HG03103 (cell line): Measurements from ENCODE around the gene GBE1.

ENCODE experiments used
- ATAC-seq: cut with Tn5 transposase; IDR thresholded peaks from one replicate; pipeline ENCODE4 v1.9.1; 2021; ENCODE audit warnings: low read depth; ENCODE audit not compliant: unreplicated experiment

GBE1 gene

DNA sequence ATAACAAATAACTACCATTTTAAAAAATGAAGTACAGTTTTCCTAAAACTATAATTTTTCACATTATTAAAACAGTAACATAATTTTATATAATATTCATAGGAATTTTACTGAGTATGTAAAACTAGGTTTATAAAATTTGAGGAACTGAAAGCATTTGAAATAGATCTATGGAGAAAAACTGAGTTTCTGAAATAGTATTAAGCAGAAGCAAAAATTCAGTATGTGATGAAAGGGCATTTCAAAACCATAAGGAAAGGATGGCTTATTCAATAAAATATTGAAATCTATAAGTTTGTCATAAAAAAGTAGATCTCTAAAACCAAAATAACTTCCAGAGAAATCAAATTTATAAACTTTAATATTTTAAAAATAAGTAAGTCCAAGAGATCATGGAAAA lies 53.4 kb downstream of the GBE1 start:
- no peak for ATAC-seq

DNA sequence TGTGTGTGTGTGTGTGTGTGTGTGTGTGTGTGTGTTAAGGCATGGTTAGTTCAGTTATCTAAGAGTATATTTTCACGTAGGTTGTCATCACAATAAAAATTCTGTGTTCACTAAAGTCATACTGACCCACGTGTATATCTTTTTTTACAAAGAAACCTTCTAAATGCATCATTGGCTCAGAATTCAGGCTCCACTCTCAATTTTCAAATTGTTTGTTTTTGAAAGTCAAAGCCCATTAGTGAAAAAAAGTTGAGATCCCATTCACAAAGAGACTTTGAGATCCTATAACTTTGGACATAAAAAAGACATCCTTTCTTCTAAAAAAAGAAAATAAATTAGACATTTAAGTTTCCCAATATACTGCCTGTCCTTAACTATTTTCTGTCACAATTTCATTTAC lies 59.3 kb downstream of the GBE1 start:
- ATAC-seq, result no peak

DNA sequence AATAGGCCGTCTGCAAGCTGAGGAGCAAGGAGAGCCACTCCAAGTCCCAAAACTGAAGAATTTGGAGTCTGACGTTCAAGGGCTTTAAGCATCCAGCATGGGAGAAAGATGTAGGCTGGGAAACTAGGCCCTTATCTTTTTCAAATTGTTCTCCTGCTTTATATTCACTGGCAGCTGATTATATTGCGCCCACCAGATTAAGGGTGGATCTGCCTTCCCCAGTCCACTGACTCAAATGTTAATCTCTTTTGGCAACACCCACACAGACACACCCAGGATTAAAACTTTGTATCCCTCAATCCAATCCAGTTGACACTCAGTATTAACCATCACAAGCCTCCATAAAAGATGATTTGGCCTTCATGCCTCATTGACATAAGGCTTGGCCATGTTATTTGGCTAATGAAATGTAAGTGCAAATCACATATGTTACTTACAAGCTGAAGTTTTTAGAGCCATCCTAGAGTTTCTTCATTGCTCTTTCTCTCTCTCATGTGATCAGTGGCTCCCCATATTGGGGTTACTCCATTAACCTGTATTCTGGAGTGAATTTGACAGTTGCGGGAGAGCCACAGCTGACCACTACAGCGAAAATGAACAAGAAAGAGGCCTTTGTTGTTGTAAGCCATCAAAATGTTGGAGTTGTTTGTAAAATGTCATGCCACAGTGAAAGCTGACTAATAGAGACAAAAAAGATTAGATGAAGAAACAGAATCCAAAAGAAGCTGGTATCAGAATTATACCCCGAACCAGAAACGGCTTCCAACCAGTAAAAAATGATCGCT lies 61.7 kb downstream of the GBE1 start:
- ATAC-seq, result no peak

DNA sequence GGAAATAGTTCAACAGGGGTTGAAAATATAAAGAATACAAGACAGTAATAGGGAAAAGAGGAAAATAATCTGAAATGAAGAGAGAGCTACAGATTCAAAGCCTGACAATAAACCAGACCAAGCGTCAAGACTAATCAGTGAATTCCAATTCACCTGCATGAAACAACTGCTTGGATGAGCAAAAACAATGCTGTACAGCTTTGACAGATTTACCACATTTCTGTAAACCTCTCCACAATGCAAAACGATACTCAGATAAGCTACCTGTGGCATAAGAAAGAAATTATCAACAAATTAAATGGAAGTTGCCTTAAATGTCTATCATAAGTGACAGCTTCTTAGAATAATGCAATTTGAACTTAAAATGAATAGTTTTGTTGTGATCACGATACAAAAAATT lies 65.4 kb downstream of the GBE1 start:
- no peak for ATAC-seq

DNA sequence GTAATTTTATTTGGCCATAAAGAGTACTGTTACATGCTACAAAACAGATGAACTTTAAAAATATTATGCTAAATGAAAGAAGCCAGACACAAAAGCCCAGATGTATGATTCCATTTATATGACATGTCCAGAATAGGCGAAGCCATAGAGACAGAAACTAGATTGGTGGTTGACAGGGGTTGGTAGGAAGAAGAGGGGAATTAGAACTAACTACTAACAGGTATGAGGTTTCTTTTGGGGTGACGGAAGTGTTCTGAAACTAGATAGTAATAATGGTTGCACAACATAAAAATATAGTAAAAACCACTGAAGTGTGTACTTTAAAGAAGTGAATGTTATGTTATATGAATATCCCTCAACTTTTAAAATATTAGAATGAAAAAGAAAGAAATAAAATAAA lies 66.1 kb downstream of the GBE1 start:
- no peak for ATAC-seq

DNA sequence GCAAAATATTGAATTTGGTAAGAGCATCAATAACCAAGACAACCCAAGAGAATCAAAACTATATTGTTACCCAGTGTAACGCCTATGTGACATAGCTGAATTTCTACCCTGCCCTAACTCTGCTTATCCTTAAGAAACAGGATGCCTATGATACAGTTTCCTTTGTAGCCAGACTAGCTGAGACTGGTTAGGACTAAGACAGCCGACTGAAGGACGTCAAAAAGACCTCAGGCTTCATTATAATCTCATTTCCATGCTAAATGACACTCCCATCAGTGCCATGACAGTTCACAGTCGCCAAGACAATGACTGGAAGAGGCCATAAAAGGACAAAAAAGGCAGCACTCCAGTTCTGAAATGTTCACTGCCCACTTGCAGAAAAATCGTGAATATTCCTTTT lies 66.8 kb downstream of the GBE1 start:
- no peak for ATAC-seq

DNA sequence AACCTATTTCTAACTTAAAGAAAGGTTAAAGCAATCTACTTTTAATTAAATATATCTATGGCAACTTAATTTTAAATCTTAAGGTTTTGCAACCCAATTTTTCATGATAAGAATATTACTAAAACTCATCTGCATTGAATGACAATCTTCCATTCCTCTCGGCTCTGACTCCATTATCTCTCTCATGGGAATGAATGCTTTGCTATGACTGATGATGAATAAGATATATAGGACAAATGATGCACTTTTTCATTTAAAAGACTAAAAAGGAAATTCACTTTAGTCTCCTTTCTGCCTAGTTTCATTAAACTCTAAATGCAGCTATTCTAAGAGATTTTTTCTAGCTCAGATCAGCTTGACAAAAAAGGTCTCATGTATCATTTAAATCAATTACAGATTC lies 68.7 kb downstream of the GBE1 start:
- ATAC-seq, result no peak

DNA sequence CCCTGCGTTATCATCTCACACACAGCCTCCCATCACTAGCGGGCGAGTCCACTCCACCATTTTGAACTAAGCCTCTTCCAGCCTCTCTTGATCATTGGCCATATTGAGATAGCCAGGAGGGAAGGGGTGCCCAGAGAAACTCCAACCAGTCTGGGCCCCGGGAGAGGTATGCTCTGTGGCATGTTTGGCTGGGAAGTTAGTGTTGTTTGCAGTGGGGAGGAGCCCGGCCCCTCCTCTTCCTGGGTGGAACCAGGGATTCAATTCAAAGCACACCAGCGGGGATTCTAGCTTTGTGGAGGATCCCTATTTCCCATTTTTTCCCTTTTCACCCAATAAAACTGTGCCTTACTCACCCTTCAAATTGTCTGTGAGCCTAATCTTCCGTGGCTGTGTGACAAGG lies 71.8 kb downstream of the GBE1 start:
- ATAC-seq, result no peak

DNA sequence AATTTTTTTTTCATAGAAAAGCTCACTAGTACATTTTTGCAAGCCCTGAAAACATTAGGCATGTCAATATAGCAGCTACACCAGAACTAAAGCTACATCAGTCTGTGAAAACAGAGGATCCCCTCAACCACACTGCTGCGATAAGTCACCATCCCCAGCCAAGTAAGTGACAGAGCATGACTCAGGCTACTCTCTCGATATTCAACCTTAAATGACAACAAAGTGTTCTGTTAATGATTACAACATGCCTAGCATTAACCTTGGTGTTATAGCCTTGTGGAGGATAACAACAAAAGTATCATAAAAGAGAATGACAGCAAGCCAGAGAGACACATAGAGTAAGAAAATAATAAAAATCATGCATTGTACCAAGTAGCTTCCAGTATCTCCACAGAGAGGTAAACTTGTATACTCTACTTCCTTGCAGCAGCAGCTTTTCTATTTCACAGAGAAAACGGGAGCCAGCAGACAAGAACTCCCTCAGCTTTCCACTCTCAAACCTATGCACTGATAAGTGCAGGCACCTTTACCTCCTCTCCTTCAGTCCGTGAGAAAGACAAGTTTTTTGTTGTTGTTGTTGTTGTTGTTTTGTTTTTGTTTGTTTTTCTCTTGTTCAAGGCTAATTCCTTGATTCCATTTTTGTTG lies 76.6 kb downstream of the GBE1 start:
- ATAC-seq, result no peak

DNA sequence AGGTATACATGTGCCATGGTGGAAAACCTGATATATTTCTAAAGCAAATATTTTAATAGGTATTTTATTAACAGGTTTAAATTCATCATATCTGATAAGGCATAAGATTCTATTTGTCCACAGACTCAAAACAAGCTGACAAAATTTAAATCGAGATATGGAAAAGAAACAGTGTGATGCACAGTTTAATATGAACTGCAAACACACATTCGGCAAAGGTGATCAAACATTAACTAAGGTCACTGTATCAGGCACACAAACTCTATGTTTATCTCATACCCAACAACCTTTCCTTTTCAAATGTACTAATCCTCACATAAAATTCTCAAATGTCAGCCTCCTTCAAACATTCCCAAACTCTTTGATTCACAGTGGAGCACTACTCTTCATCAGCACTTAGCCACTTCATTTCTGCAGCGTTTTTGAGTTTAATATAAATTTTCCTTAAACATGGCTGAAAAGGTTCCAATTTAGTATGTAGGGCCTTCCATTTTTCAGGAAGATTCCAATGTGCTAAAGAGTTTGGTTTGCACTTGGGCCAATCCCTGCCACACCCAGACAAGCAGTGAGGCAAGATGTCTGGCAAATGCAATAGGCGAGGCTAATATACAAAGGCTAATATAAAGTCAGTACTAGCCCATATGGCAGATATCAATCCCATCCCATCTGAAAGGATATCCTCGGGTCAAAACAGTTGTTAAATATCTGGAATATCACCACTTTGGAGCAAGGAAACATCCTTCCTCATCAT lies 84.6 kb downstream of the GBE1 start:
- ATAC-seq, result no peak

DNA sequence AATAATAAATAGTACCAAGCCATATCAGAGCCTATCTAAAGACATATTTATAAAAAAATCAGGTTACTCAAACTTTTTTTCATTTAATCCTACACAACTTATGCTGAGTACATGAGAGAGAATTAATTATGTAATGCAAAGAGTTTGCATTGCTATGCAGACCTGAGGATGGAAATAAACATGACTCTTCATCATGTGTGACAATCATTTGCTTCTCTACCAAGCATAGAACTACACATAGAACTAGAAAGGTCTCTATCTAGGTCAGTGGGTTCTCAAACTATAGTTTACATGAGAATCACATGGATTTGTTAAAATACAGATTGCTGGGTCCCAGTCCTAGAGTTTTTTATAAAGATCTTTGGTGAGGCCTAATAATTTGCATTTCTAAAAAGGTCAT lies 86.8 kb downstream of the GBE1 start:
- no peak for ATAC-seq

DNA sequence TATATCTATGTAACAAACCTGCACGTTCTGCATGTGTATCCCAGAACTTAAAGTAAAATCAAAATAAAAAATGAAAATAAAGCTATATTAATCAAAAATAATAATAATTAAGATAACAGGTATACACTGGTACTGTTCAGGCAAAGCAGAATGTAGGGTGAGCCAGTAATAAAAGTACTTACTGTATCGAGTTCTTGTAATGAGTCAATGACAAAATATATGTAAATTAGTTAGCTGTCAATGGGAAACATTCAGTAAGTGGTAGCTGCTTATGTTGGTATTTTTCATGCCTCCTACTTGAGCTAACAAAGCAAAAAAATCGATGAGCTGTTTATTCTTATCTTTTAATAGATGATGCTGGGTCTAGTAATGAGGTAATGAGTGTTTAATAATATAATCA lies 93.2 kb downstream of the GBE1 start:
- no peak for ATAC-seq

DNA sequence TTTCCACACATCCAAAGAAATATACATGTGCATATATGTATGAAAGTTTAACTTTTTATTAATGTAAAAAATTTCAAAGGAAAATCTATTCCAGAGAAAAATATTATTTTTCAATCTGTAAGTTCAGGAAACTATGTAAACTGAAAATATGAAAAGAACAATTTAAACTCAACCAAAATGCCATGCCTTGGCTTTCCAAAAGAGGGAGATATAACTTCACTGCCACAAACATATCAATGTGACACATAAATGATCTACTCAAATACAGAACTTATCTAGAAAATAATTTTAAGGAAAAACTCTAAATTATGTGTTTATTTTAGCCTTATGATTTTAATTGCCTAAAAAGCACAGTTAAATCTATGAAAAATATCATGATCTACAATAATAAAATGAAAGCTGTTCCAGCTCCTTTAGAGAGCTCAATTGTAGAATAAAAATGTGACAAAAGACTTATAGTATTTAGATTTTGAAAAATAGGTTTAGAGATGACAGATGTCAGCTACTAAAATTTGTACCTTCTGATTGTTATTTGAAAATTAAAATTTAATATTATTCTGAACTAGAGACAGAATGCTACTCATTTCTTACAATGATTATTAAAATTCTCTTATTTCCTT lies 94.8 kb downstream of the GBE1 start:
- no peak for ATAC-seq

DNA sequence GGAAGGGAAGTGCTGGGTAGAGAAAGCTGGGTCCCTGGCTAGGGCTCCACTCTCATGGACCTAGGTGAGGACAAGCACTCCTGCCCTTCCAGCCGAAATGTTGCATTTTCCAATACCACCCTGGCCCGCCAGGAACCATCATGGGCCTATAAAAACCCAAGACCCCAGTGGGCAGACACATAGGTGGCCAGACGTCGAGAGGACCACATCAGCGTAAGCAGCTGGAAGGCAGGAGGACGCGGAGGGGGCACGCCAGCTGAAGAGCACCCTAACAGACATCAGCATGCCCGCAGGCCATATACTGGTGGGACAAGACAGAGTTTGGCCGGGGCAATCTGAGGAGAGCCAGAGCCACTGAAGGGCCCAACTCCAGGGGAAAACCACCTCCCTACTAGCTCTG lies 98.3 kb downstream of the GBE1 start:
- no peak for ATAC-seq

DNA sequence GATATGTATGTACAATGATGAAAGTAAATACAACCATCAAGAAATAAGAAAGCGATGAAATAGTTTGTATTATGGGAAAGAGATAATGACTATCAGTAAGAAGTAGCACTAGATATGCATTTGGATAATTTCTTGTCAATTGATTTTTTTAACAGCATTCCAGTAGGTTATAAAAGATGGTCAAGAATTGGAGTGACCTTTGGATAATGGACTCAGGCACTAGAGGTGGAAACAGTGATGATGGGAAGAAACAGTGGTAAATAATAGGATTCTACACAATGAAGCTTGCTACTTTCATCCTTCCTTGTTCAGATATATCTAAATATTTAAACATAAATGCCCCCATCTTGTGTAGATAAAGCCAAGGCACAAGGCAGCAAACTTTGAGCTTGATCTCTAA lies 101.4 kb downstream of the GBE1 start:
- ATAC-seq, result no peak

DNA sequence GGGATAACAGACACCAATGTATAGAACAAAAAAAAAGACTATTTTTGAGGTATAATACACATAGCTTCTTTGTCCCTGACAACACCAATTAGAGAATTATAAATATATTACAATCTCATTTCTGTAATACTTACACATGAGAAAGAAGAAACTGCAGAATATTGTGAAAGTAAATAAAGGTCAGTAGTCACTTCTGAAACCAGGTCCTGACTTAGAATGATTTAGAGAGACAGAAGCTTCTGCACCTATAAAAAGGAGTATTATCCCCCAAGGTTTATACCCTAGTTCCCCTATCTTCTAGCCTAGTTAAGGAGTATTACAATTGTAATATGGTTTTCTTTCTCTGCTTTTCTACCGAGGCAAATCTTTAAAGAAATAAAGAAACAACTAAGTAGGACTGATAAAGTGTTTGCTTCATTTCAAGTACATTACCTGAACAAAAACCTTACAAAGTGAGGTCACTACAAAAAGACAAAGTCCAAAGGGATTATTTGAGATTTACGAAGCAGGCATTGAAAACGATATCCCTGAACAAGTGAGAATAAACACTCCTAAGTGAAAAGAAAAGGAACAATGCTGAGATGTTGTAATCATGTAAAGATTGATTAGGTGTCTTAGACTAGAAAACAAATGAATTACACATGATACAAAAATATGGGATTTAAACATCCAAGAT lies 103.0 kb downstream of the GBE1 start:
- no peak for ATAC-seq

DNA sequence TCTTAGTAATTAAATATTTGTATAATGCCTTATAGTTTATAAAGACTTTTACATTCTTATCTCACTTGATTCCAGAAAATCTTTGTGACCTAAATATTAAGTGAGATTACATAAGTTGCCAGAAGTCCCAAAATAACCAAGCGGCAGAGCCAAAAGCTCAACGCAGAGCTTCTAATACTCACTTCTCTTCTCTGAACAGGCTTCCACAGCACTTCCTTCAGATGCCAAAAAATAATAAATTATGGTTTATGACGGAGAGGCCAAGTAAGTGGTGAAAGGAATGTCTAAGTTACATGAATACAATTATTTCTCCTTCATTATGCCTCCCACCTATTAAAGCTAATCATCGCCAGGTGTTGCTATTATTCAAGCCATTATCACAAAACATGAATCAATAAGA lies 110.3 kb downstream of the GBE1 start:
- no peak for ATAC-seq

DNA sequence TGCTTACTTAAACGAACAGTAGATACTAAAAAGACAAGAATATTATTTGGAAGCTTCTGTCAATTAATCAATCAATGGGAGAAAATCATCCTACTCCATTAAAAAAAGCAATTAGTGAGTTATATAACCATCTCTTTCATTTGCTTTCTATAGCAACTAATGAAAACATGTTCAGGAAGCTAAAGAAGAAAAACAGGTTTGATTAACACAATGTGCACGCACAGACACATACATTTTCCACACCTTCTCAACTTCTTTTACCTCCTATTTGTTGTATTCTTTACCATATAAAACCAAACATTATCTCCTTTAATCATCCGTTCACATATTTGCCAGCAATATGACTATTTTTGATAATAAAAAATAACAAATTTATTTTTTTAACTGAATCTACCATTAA lies 111.3 kb downstream of the GBE1 start:
- no peak for ATAC-seq

DNA sequence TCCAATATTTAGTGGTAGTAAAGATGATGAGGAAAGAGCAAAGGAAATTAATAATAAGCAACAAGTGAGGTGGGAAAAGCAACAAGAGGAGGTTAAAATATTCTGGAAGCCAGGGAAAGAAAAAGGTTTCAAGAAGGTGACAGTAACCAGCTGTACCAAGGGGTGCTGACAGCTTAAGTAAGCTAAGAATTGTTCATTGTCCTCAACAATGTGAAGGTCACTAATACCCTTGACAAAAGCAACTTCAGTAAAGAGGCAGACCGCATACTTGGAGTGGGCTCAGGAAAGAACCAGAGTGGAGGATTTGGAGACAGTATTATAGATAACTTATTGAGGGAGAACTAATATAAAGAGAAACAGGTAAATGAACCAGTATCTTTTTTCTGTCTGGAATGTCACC lies 116.2 kb downstream of the GBE1 start:
- ATAC-seq, result no peak

DNA sequence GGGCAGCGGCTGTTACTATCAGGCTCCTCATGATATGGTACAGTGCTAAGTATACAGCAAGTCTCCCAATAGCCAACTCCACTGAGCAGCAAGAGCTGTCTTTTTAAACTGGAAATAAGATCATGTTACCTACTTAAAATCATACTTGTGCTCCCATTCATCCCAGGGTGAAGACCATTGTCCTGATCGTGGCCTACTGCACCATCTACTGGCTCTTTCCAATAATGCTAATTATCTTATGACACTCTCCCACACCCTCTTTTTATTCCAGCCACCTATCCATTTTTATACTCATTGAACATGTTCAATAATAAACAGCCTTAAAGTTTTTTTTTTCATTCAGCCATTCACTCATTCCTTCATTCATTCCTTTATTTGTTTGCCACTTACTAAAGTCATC lies 117.7 kb downstream of the GBE1 start:
- no peak for ATAC-seq

DNA sequence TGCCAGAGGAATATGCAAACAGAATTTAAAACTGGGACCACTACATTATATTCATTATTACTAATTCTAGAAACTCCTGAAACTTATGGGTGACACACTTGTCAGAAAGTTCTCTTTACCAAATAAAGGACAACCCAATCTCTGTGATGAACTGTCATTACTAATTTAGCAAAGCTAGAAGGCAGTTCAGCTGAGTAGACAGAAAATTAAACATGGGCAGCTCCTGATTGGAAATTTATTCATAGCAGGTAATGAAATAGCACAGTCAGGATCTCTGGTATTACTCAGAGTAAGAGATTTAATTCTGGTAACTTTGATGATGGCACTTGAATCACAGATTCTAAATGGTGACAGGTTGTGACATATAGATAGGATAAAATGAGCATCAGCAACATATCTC lies 123.0 kb downstream of the GBE1 start:
- no peak for ATAC-seq
